HepG2 (cell line): ENCODE data around the gene IRF2BPL. TPM values are rescaled to one million over a fixed set of nuclear protein-coding genes. Genes with fewer than 3 reads are reported as not detected.

Source experiments
- ATAC-seq: fragments of 200-7000 bp; cut with Tn5 transposase; 3 replicates; pipeline ENCODE4 v1.9.1; 2020; ENCODE audit warnings: mild to moderate bottlenecking, moderate library complexity
- BruUV-seq: library from RNA; stranded (reverse); fragments of 400-500 nt; replicated peaks from 2 replicates; lab custom pipeline; 2021; lab: Mats Ljungman, UMichigan
- CTCF ChIA-PET: fragments of 300-600 bp; formaldehyde crosslinking; extraction: SDS; loops from one replicate; lab custom pipeline; 2021; ENCODE audit warnings: low total read pairs, inconsistent platforms, low intra/inter-chr PET ratio; lab: Yijun Ruan, JAX
- POLR2A ChIA-PET: fragments of 350-600 bp; sonication (Branson Sonifier 250); formaldehyde crosslinking; loops from one replicate; lab custom pipeline; 2020; ENCODE audit warnings: antibody characterized with exemption, inconsistent platforms; lab: Yijun Ruan, JAX
- DNase-seq: peaks from one replicate; pipeline ENCODE4 v3.0.0-alpha.2; 2015; ENCODE audit warnings: low spot score
- FAIRE-seq: peaks from 3 replicates; lab custom pipeline; 2011; peaks lifted over from hg19 to GRCh38; lab: Jason Lieb, UNC
- H2AFZ ChIP-seq: one replicate; pipeline ENCODE4 v1.6.1; 2011; ENCODE audit warnings: low read length, inconsistent platforms
- H3K27ac ChIP-seq: fragments of 300-600 bp; 3 replicates; pipeline ENCODE4 v1.8.0; 2011; ENCODE audit warnings: mixed run types, mild to moderate bottlenecking, mixed read lengths, low read length, inconsistent platforms; ENCODE audit not compliant: insufficient read depth; ENCODE audit errors: extremely low read length
- H3K27me3 ChIP-seq, 2 experiments: fragments of 200-600 bp in 1 of 2; 2 replicates in 1 of 2; 3 replicates in 1 of 2; pipeline versions ENCODE4 v1.6.0 to v1.8.0; 2011; ENCODE audit warnings: low read length in 2 of 2, mild to moderate bottlenecking in 2 of 2, moderate library complexity in 2 of 2, inconsistent platforms in 1 of 2; ENCODE audit not compliant: insufficient read depth in 2 of 2, control insufficient read depth in 1 of 2
- H3K36me3 ChIP-seq, 2 experiments: fragments of 200-600 bp in 1 of 2; replicated peaks in 1 of 2; 2 replicates in 1 of 2; 3 replicates in 1 of 2; pipeline versions ENCODE4 v1.5.1 to v1.8.0; 2011; ENCODE audit warnings: low read length in 2 of 2, inconsistent platforms in 1 of 2; ENCODE audit not compliant: insufficient read depth in 2 of 2, control insufficient read depth in 1 of 2
- H3K4me1 ChIP-seq: 2 replicates; pipeline ENCODE4 v1.5.1; 2012; ENCODE audit warnings: low read length, inconsistent platforms; ENCODE audit not compliant: insufficient read depth
- H3K4me2 ChIP-seq: 2 replicates; pipeline ENCODE4 v1.6.0; 2011; ENCODE audit warnings: low read depth, low read length, inconsistent platforms
- H3K4me3 ChIP-seq, 3 experiments: fragments of 200-600 bp in 1 of 3; sonication (generic), shearing (Covaris generic) in 1 of 3; replicated peaks in 1 of 3; 2 replicates each; pipeline ENCODE4 v1.5.1; 2011 to 2016; ENCODE audit warnings: low read length in 3 of 3, inconsistent platforms in 2 of 3, low read depth in 2 of 3, mild to moderate bottlenecking in 2 of 3, control low read depth in 1 of 3, mixed read lengths in 1 of 3; ENCODE audit not compliant: insufficient read depth in 1 of 3
- H3K79me2 ChIP-seq: one replicate; pipeline ENCODE4 v1.6.1; 2011; ENCODE audit warnings: low read length, inconsistent platforms; ENCODE audit not compliant: insufficient read depth
- H3K9ac ChIP-seq: 2 replicates; pipeline ENCODE4 v1.6.0; 2011; ENCODE audit warnings: mild to moderate bottlenecking, low read depth, low read length, inconsistent platforms; ENCODE audit not compliant: insufficient read depth
- H3K9me3 ChIP-seq: 2 replicates; pipeline ENCODE4 v1.5.1; 2012; ENCODE audit warnings: mild to moderate bottlenecking, low read length
- H4K20me1 ChIP-seq: 2 replicates; pipeline ENCODE4 v1.6.0; 2011; ENCODE audit warnings: inconsistent platforms, mild to moderate bottlenecking, low read length, moderate library complexity; ENCODE audit not compliant: insufficient read depth
- KMT2A ChIP-seq: sonication (generic); formaldehyde crosslinking; IDR thresholded peaks from 2 replicates; pipeline ENCODE4 v1.4.0; 2020; ENCODE audit warnings: missing genetic modification reagents
- MYNN ChIP-seq: sonication (generic); formaldehyde crosslinking; IDR thresholded peaks from 2 replicates; pipeline ENCODE4 v1.4.0; 2020; ENCODE audit warnings: mild to moderate bottlenecking, low read depth, missing genetic modification reagents
- NAIF1 ChIP-seq: sonication (generic); formaldehyde crosslinking; IDR thresholded peaks from 2 replicates; pipeline ENCODE4 v1.5.0; 2020; ENCODE audit warnings: mild to moderate bottlenecking, missing genetic modification reagents, borderline replicate concordance
- NFATC3 ChIP-seq: sonication (generic); formaldehyde crosslinking; IDR thresholded peaks from 2 replicates; pipeline ENCODE4 v1.5.1; 2020; ENCODE audit warnings: mild to moderate bottlenecking, missing genetic modification reagents
- NR2F1 ChIP-seq, 2 experiments: fragments of 450-650 bp in 1 of 2; formaldehyde crosslinking in 1 of 2; IDR thresholded peaks; 2 replicates each; pipeline versions ENCODE4 v1.5.0 to v1.6.1; 2016 to 2020; ENCODE audit warnings: mild to moderate bottlenecking in 1 of 2, missing compliant biosample characterization in 1 of 2, missing genetic modification reagents in 1 of 2, moderate library complexity in 1 of 2
- PAX8 ChIP-seq: sonication (generic); formaldehyde crosslinking; IDR thresholded peaks from 2 replicates; pipeline ENCODE4 v1.8.0; 2022; ENCODE audit warnings: mild to moderate bottlenecking, missing genetic modification reagents, borderline replicate concordance
- SCMH1 ChIP-seq: sonication (generic); formaldehyde crosslinking; IDR thresholded peaks from 2 replicates; pipeline ENCODE4 v1.9.0; 2021; ENCODE audit warnings: missing genetic modification reagents, mild to moderate bottlenecking, borderline replicate concordance
- ZBTB21 ChIP-seq: sonication (generic); formaldehyde crosslinking; IDR thresholded peaks from 2 replicates; pipeline ENCODE4 v1.4.0; 2020; ENCODE audit warnings: missing genetic modification reagents
- WGBS: methylation state at CpG from one replicate; pipeline ENCODE4 v1.1.6; 2017; ENCODE audit warnings: low lambda C conversion rate; 5-methylcytosine and 5-hydroxymethylcytosine counted together
- in situ Hi-C: cut with HindIII; loops from 2 replicates; pipeline ENCODE4 v1.10.0; 2017; ENCODE audit warnings: low pct_unique_long_range_greater_than_20kb; ENCODE audit not compliant: extremely low pct_ligation_motif_present
- intact Hi-C: fragments of 100-400 bp; cut with micrococcal nuclease; formaldehyde crosslinking; loops from one replicate; pipeline ENCODE4 v1.10.0; 2022; ENCODE audit not compliant: unreplicated experiment
- polyA plus RNA-seq, 8 experiments: library from polyadenylated mRNA; depleted of rRNA in 3 of 8; stranded (reverse) in 7 of 8; unstranded in 1 of 8; fragments of >200 nt; fragmentation: Illumina TruSeq in 4 of 8; extraction: Trizol in 4 of 8; gene quantifications; 2 replicates each; pipeline versions ENCODE4 v1.2.1 to v1.2.3, GENCODE V29; 2011 to 2016; ENCODE audit warnings: low read depth in 4 of 8, missing spikeins in 1 of 8, mixed read lengths in 1 of 8; ENCODE audit not compliant: insufficient read depth in 1 of 8
- total RNA-seq, 5 experiments: library from RNA; depleted of rRNA; stranded (reverse); fragments of >200 nt; fragmentation: Illumina TruSeq; extraction: Trizol; gene quantifications; 2 replicates each; pipeline ENCODE4 v1.2.3, GENCODE V29; 2016; ENCODE audit warnings: low read depth in 1 of 5
- TF ChIP-seq, protein P1 (sequence below): conservative IDR thresholded peaks from 2 replicates; pipeline ENCODE4 v1.6.1; 2018; ENCODE audit warnings: missing genetic modification reagents
- TF ChIP-seq, protein P2 (sequence below): IDR thresholded peaks from 2 replicates; pipeline ENCODE4 v1.6.1; 2012; ENCODE audit warnings: low read depth, low read length, improper control_type of control experiment
- TF ChIP-seq, protein P3 (sequence below): sonication (generic); formaldehyde crosslinking; IDR thresholded peaks from 2 replicates; pipeline ENCODE4 v1.8.0; 2022; ENCODE audit warnings: mild to moderate bottlenecking, missing genetic modification reagents, borderline replicate concordance

The IRF2BPL gene
- total and polyA plus RNA-seq, 2 of the 13 experiments (the other 11 are each of a cell fraction or from before 2014, with no cell fraction given): 6.6 to 8.4 TPM

DNA sequence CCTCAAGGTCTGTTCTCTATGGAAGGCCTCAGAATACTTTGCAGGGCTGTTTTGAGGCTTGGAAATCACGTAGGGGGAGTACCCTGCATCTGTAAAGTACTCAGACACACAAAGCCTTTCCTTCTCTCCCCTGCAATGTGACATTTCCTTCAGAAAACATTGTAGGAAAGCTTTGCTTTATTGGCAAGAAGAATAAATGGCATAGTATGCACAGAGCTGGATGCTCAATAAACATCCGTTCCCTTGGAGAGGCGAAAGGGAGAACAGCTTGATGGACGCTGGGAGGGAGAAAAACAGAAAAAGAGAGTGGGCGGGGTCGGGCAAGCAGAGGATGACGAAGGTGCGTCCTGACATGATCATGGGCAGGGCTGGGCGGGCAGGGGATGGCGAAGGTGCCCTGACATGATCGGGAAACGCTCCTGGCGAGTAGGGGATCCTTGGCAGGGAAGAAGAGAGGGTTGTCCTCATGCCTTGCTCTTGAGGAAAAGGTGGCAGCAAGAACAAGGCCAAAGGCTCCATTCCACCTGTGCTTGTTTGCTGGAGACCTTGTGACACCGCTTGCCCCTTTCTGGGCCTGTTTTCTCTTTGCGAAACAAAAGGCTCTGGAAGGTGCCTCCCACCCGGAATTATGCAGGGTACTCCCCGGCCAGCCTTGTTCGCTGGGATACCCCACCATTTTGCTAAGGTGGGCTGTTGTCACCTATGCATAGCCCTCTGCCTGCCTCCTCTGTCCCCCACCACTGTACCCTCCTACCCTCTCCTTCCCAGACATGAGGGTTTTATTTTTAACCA, 21.1 kb downstream of the IRF2BPL start:
- no peak for DNase-seq
- intact Hi-C loops (no loop called here), in situ Hi-C loops (no loop called here)
- ATAC-seq: no peak
- ChIA-PET POLR2A (no interaction called here), CTCF (no interaction called here)
- H3K4me3 ChIP-seq: no peak overlapping the region
- no peak overlapping the region for H3K27ac ChIP-seq
- no peaks in the 10 kb centered on the region for H4K20me1 ChIP-seq
- TF ChIP-seq KMT2A (CRISPR knock-in tag): no peak
- no peak for FAIRE-seq
- no peaks in the 10 kb centered on the region for H3K9me3 ChIP-seq
- H3K36me3 ChIP-seq: no peaks in the 10 kb centered on the region
- no TSS peak for BruUV-seq
- peaks cover 51% of the 10 kb centered on the region for H3K4me1 ChIP-seq
- 60% methylated on average over 16 of the region's 18 CpGs for WGBS
- H2AFZ ChIP-seq: no peak overlapping the region
- H3K27me3 ChIP-seq: peaks cover 0 to 32% of the 10 kb centered on the region in 2 experiments; a peak in 3 of 5 replicates
- no peaks in the 10 kb centered on the region for H3K79me2 ChIP-seq
- no peak overlapping the region for H3K4me2 ChIP-seq
- no peak overlapping the region for H3K9ac ChIP-seq

DNA sequence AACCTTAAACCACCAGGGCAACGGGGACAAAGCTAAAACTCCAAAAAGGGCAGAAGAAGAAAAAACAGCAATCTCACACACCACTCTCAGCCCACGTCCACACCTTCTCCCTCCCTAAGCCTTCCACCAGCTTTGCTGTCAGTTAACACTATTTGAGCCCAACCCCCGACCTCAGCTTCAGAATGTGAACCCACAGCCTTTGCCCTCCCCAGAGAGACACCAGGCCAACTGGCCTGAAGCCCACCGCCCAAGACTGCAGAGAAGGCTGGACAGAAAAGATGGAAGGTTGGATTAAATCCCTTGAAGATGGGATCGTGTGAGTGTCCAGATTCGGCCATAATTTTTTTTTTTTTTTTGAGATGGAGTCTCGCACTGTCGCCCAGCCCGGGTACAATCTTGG, 22.4 kb downstream of the IRF2BPL start:
- no peak overlapping the region for H3K4me3 ChIP-seq
- no peaks in the 10 kb centered on the region for H3K36me3 ChIP-seq
- no TSS peak for BruUV-seq
- POLR2A ChIA-PET: no interaction called here
- FAIRE-seq (no peak), DNase-seq (no peak), ATAC-seq (no peak)
- H4K20me1 ChIP-seq: no peaks in the 10 kb centered on the region
- peaks cover 0 to 26% of the 10 kb centered on the region in 2 experiments; a peak in 1 of 5 replicates for H3K27me3 ChIP-seq
- H3K79me2 ChIP-seq: no peaks in the 10 kb centered on the region
- TF ChIP-seq NR2F1 (CRISPR knock-in tag; IDR thresholded peaks at IDR 0.05) (no peak), NAIF1 (CRISPR knock-in tag) (no peak), ZBTB21 (CRISPR knock-in tag) (no peak), PAX8 (no peak), SCMH1 (no peak), NFATC3 (CRISPR knock-in tag) (no peak), MYNN (CRISPR knock-in tag) (no peak)
- TF ChIP-seq, protein P1, sequence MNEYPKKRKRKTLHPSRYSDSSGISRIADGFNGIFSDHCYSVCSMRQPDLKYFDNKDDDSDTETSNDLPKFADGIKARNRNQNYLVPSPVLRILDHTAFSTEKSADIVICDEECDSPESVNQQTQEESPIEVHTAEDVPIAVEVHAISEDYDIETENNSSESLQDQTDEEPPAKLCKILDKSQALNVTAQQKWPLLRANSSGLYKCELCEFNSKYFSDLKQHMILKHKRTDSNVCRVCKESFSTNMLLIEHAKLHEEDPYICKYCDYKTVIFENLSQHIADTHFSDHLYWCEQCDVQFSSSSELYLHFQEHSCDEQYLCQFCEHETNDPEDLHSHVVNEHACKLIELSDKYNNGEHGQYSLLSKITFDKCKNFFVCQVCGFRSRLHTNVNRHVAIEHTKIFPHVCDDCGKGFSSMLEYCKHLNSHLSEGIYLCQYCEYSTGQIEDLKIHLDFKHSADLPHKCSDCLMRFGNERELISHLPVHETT (CRISPR knock-in tag): no peak
- TF ChIP-seq, protein P2, sequence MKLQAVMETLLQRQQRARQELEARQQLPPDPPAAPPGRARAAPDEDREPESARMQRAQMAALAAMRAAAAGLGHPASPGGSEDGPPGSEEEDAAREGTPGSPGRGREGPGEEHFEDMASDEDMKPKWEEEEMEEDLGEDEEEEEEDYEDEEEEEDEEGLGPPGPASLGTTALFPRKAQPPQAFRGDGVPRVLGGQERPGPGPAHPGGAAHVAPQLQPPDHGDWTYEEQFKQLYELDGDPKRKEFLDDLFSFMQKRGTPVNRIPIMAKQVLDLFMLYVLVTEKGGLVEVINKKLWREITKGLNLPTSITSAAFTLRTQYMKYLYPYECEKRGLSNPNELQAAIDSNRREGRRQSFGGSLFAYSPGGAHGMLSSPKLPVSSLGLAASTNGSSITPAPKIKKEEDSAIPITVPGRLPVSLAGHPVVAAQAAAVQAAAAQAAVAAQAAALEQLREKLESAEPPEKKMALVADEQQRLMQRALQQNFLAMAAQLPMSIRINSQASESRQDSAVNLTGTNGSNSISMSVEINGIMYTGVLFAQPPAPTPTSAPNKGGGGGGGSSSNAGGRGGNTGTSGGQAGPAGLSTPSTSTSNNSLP: no peak
- TF ChIP-seq, protein P3, sequence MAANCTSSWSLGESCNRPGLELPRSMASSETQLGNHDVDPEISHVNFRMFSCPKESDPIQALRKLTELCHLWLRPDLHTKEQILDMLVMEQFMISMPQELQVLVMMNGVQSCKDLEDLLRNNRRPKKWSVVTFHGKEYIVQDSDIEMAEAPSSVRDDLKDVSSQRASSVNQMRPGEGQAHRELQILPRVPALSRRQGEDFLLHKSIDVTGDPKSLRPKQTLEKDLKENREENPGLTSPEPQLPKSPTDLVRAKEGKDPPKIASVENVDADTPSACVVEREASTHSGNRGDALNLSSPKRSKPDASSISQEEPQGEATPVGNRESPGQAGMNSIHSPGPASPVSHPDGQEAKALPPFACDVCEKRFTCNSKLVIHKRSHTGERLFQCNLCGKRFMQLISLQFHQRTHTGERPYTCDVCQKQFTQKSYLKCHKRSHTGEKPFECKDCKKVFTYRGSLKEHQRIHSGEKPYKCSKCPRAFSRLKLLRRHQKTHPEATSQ: no peak
- TF ChIP-seq, all 625 proteins: peak for 0
- no peak overlapping the region for H2AFZ ChIP-seq
- no peak overlapping the region for H3K9ac ChIP-seq
- CTCF ChIA-PET: no interaction called here
- no peaks in the 10 kb centered on the region for H3K9me3 ChIP-seq
- H3K27ac ChIP-seq: no peak overlapping the region
- intact Hi-C loops: no loop called here
- H3K4me1 ChIP-seq: peaks cover 43% of the 10 kb centered on the region
- WGBS: 59% methylated on average over 9 of the region's 9 CpGs
- no peak overlapping the region for H3K4me2 ChIP-seq
- in situ Hi-C loops: no loop called here
